Lower lobe of right lung (tissue), 2 donors: ENCODE data around the gene GEMIN5. TPM values are rescaled to one million over a fixed set of nuclear protein-coding genes. Genes with fewer than 3 reads are reported as not detected.

ENCODE experiments used
- ATAC-seq, 2 donors: fragments of 200-7000 bp; cut with Tn5 transposase; one replicate each; pipeline ENCODE4 v1.9.1; 2020 to 2022; ENCODE audit warnings: mild to moderate bottlenecking in 2 of 2, moderate library complexity in 2 of 2
- DNase-seq: peaks from one replicate; pipeline ENCODE4 v3.0.0-alpha.2; 2020
- H3K27ac ChIP-seq: fragments of 200-600 bp; one replicate; pipeline ENCODE4 v1.8.0; 2022
- H3K27me3 ChIP-seq: fragments of 200-600 bp; one replicate; pipeline ENCODE4 v1.8.0; 2022; ENCODE audit warnings: low read depth
- H3K36me3 ChIP-seq: fragments of 200-600 bp; one replicate; pipeline ENCODE4 v1.8.0; 2022; ENCODE audit warnings: mild to moderate bottlenecking
- H3K4me1 ChIP-seq: fragments of 200-600 bp; one replicate; pipeline ENCODE4 v1.8.0; 2022
- H3K4me3 ChIP-seq: fragments of 200-600 bp; one replicate; pipeline ENCODE4 v1.8.0; 2022; ENCODE audit warnings: mild to moderate bottlenecking
- H3K9me3 ChIP-seq: fragments of 200-600 bp; one replicate; pipeline ENCODE4 v1.8.0; 2022
- CTCF ChIP-seq: fragments of 200-600 bp; IDR thresholded peaks from one replicate; pipeline ENCODE4 v1.8.0; 2022; ENCODE audit warnings: antibody characterized with exemption, mild to moderate bottlenecking
- intact Hi-C: fragments of 100-400 bp; cut with DNase I; formaldehyde crosslinking; loops from one replicate; pipeline ENCODE4 v1.11.0; 2022
- total RNA-seq: library from RNA; stranded (reverse); fragmentation: NEBNext Ultra II Directional; extraction: Animal tissue kit (Norgen Biotek cat#: 25700); gene quantifications from one replicate; pipeline ENCODE4 v1.2.1, GENCODE V29; 2021
- donor health status: DM: no; HTN: yes; CAD: no; lungs with severe emphysema.

GEMIN5 gene
- total RNA-seq, 1 donor from 2014 or later: 13.4 TPM

DNA sequence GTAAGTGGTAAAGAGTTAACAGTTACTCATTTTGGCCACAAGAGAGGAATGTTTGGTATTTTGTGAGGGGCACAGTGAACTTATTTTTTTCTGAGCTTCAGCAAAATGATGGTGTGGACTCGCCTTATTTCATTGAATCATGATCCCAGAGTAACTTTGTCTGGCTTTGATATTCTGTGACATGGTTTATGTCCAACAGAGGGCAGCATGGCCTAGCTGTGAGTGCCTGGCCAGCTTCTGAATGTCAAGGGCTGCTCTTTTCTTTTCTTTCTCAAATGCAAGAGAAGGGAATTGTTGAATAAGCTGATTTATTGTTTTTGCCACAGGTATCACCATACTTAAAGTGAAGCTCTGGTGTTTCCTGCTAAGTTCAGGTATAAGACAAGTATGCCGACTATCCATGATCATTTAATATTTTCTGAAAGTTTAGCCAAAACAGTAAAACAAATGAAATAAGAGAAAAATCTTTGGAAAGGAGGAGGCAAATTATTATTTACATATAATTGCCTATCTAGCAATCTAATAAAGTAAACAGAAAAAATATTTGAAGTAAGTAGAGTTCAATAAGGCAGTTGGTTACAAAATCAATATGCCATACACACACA, 34.6 kb upstream of the GEMIN5 start:
- DNase-seq (no peak), ATAC-seq (no peak)
- peak; percentile 53 for TF ChIP-seq CTCF
- Histone ChIP-seq H3K4me3 (no peak overlapping the region), H3K36me3 (peaks cover 11% of the 10 kb centered on the region), H3K4me1 (no peaks in the 10 kb centered on the region), H3K27ac (no peak overlapping the region), H3K27me3 (no peaks in the 10 kb centered on the region), H3K9me3 (no peaks in the 10 kb centered on the region)
- intact Hi-C loops: no loop called here

GRCh38 chr5:154971501-154971900, 33.5 kb upstream of the GEMIN5 start:
- Histone ChIP-seq H3K9me3 (no peaks in the 10 kb centered on the region), H3K27me3 (no peaks in the 10 kb centered on the region), H3K36me3 (peaks cover 22% of the 10 kb centered on the region), H3K4me3 (no peak overlapping the region), H3K27ac (no peak overlapping the region), H3K4me1 (no peaks in the 10 kb centered on the region)
- DNase-seq (no peak), ATAC-seq (no peak)
- TF ChIP-seq CTCF: no peak
- intact Hi-C loops: no loop called here

DNA sequence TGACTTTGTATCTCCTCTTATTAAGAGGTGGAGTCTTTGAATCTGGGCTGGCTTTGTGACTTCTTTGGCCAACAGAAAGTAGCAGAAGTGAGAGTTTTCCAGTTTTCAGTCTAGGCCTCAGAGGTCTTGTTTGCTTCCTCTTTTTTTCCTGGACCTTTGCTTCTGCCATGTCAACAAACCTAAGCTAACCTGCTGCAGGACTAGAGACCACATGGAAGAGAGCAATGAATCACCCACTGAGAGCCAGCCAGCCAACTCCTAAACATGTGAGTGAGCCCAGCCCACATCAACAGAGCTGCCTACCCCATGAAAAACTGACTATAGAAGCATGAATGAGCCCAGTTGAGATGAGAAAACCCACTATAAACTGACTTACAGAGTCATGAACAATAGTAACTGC, 32.7 kb upstream of the GEMIN5 start:
- DNase-seq (no peak), ATAC-seq (no peak)

GRCh38 chr5:154968953-154969352, 30.9 kb upstream of the GEMIN5 start:
- DNase-seq: no peak
- H3K9me3 ChIP-seq: no peaks in the 10 kb centered on the region
- peaks cover 17% of the 10 kb centered on the region for H3K4me1 ChIP-seq
- peaks cover 31% of the 10 kb centered on the region for H3K36me3 ChIP-seq
- TF ChIP-seq CTCF: no peak
- intact Hi-C loops: no loop called here
- no peak overlapping the region for H3K27ac ChIP-seq
- no peak for ATAC-seq
- H3K27me3 ChIP-seq: no peaks in the 10 kb centered on the region
- no peak overlapping the region for H3K4me3 ChIP-seq

More for the DNA sequence above, 32.7 kb upstream of the GEMIN5 start:
- Histone ChIP-seq H3K27me3 (no peaks in the 10 kb centered on the region), H3K36me3 (peaks cover 28% of the 10 kb centered on the region), H3K4me1 (peaks cover 5% of the 10 kb centered on the region), H3K9me3 (no peaks in the 10 kb centered on the region), H3K27ac (no peak overlapping the region), H3K4me3 (no peak overlapping the region)
- no peak for TF ChIP-seq CTCF
- intact Hi-C loops: no loop called here

- H3K4me3 ChIP-seq: peak overlapping the region; percentile 35
- peaks cover 39% of the 10 kb centered on the region for H3K36me3 ChIP-seq
- no peaks in the 10 kb centered on the region for H3K27me3 ChIP-seq
- no peak overlapping the region for H3K27ac ChIP-seq
- H3K9me3 ChIP-seq: no peaks in the 10 kb centered on the region
- peak; percentile 47 for TF ChIP-seq CTCF
- ATAC-seq (no peak), DNase-seq (no peak)
- intact Hi-C loops: no loop called here
- H3K4me1 ChIP-seq: peaks cover 17% of the 10 kb centered on the region
Measured at GRCh38 chr5:154967421-154968024, 29.5 kb upstream of the GEMIN5 start.
